Neutrophil (primary cell): ENCODE data around the gene GPD2.

Experiments used
- H3K27ac ChIP-seq: fragments of 200-600 bp; sonication (generic); 2 replicates; pipeline ENCODE4 v1.5.1; 2016; ENCODE audit warnings: mild to moderate bottlenecking, moderate library complexity
- H3K27me3 ChIP-seq: fragments of 200-600 bp; sonication (generic); 2 replicates; pipeline ENCODE4 v1.6.0; 2016; ENCODE audit warnings: mild to moderate bottlenecking
- H3K36me3 ChIP-seq: fragments of 200-600 bp; sonication (generic); 2 replicates; pipeline ENCODE4 v1.5.1; 2017
- H3K4me1 ChIP-seq, 2 experiments: fragments of 200-600 bp in 1 of 2; sonication (generic) in 1 of 2; 1 replicate in 1 of 2; 2 replicates in 1 of 2; pipeline versions ENCODE4 v1.5.1 to v1.6.1; 2013 to 2016; ENCODE audit warnings: low read depth in 1 of 2, low read length in 1 of 2, mild to moderate bottlenecking in 1 of 2, moderate library complexity in 1 of 2; ENCODE audit not compliant: control insufficient read depth in 1 of 2, insufficient read depth in 1 of 2
- H3K4me3 ChIP-seq, 2 experiments: fragments of 200-600 bp in 1 of 2; sonication (generic) in 1 of 2; 1 replicate in 1 of 2; 2 replicates in 1 of 2; pipeline ENCODE4 v1.5.1; 2013 to 2016; ENCODE audit warnings: low read depth in 1 of 2, low read length in 1 of 2, mild to moderate bottlenecking in 1 of 2, moderate library complexity in 1 of 2
- H3K9me3 ChIP-seq: fragments of 200-600 bp; sonication (generic); 2 replicates; pipeline ENCODE4 v1.5.1; 2016
- TF ChIP-seq, protein P1 (sequence below): fragments of 200-600 bp; sonication (generic); IDR thresholded peaks from 2 replicates; pipeline ENCODE4 v1.5.1; 2016; ENCODE audit warnings: antibody characterized with exemption

GPD2 gene

DNA sequence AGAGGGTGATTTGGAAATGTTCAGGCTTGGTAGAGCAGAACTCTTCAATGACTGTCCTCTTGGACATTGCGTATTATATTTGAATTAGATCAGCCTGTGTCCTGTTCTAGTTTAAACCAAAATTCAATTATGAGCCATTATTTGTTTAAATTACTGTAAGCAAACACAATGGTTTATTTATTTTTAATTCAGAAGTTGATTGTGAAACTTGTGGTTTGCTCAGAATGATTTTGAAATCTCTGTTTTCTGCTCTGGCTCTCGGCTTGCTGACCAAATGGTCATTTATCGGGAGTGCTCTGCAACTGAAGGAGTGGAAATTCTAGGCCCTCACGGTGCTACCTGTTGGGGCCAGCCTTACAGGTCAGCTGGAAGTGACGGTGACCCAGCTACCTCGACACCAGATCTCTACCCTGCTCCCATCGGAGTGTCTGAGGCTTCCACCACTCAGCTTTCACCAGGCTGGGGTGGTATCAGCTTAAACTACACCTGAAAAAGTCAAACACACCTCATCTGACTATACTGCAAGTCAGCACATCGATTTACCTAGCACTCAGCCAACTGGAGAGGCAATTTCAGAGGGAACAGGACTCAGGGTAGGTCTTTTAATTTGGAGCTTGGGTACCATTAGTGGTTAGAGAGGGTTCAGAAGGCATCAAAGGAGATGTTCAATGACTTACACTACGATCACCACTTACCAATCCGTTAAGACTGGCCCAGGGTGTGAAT lies 36.8 kb upstream of the GPD2 start:
- TF ChIP-seq, protein P1, sequence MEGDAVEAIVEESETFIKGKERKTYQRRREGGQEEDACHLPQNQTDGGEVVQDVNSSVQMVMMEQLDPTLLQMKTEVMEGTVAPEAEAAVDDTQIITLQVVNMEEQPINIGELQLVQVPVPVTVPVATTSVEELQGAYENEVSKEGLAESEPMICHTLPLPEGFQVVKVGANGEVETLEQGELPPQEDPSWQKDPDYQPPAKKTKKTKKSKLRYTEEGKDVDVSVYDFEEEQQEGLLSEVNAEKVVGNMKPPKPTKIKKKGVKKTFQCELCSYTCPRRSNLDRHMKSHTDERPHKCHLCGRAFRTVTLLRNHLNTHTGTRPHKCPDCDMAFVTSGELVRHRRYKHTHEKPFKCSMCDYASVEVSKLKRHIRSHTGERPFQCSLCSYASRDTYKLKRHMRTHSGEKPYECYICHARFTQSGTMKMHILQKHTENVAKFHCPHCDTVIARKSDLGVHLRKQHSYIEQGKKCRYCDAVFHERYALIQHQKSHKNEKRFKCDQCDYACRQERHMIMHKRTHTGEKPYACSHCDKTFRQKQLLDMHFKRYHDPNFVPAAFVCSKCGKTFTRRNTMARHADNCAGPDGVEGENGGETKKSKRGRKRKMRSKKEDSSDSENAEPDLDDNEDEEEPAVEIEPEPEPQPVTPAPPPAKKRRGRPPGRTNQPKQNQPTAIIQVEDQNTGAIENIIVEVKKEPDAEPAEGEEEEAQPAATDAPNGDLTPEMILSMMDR, result no peak

DNA sequence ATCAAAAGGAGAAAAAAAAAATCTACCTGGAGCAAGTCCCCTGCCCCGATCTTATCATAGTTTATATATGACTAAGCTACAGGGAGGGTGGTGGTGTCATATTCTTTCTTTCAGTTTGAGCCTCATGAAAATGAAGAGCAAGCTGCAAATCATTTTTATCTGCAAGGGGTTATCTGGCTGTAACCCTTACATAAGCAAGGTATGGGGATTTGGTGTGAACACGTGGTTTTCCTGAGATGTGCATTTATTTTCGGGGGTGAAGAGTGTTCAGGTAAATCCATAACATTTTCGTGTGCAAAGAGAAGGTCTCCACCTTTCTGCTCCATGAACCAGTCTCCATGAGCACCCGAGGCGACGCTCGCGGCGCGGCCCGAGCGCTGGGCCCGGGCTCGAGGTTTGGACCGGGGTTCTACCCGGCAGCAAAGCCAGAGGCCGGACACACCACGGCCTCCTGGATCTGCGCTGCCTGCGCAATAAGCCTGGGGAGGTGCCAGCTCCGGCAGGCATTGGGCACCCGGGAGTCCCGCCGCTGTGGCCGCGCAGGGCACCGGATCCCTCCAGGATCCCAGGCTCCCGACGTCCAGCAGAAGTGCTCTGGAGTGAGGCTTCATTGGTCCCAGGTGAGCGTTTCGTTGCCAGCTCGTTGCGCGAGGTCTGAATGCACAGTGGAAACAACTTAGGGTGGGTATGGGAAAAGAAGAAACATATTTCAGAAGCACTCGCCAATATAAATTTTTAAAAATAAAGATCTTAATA lies 36.1 kb upstream of the GPD2 start:
- Histone ChIP-seq H3K4me3 (peak overlapping the region; percentile 56 to 64), H3K9me3 (no peaks in the 10 kb centered on the region), H3K4me1 (peaks cover 47 to 65% of the 10 kb centered on the region in 2 experiments), H3K27ac (peak overlapping the region; percentile 76), H3K36me3 (no peaks in the 10 kb centered on the region), H3K27me3 (no peaks in the 10 kb centered on the region)
- TF ChIP-seq, protein P1, result no peak

More for the DNA sequence above, 36.8 kb upstream of the GPD2 start:
- Histone ChIP-seq H3K4me1 (peaks cover 39 to 58% of the 10 kb centered on the region in 2 experiments), H3K4me3 (peak overlapping the region; percentile 56 to 64), H3K27me3 (no peaks in the 10 kb centered on the region), H3K27ac (peak overlapping the region; percentile 76), H3K9me3 (no peaks in the 10 kb centered on the region), H3K36me3 (no peaks in the 10 kb centered on the region)

DNA sequence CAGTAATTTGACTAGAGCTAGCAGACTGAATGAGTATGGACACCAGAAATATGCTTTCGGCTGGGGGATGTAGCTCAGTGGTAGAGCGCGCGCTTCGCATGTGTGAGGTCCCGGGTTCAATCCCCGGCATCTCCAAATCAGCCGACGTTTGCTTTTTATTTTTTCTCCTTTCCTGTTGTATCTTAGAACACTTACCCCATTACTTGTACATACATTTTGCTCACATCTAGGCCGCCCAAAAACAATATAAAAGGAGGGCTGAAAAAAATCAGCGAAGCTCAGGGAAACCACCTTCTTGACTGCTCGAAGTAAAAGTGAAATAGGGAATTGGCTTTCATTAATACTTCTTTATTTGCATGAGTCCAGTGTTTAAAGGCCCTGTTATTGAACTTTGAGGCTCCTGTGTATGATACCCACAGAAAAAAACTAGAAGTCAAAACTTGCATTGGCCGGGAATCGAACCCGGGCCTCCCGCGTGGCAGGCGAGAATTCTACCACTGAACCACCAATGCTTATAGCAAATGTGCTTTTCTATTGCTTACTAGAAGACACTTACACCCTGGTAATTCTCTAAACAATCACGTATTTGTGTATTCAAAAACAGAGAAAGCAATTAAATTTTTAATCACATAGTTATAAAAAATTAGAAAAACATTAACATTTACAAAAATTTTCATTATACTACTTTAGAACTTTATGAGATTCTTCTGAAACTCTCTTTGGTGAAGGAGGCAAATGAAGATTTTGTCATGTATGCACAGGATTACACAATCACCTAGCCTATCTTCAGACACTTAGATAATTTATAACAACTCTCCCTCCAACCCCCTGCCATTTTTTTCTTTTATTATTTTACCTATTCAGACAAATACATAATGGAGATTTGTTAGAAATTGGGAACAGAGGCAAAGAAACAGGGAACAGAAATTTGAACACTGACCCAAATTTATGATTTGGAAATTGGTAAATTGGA lies 35.2 kb upstream of the GPD2 start:
- Histone ChIP-seq H3K4me3 (peak overlapping the region; percentile 56 to 64), H3K27ac (peak overlapping the region; percentile 76), H3K27me3 (no peaks in the 10 kb centered on the region), H3K4me1 (peaks cover 55 to 71% of the 10 kb centered on the region in 2 experiments), H3K9me3 (no peaks in the 10 kb centered on the region), H3K36me3 (no peaks in the 10 kb centered on the region)
- TF ChIP-seq, protein P1, result no peak

DNA sequence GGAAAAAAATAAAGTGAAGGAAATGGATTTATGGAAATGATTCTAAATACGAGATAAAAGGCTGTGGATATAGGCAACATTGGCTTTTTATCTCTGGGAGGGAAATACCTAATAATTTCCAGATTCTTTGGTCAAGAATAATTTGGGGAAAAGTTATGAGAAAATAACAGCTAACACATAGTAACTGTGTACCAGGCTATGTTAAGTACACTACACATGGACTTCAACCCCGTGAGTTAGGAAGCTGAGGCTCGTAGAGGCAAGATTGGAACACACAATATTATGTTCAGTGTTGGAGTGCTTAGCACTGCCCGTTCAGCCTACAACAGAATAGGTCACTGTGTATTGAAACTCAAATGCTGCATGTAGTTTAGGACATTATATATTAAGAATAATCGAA lies 34.3 kb upstream of the GPD2 start:
- Histone ChIP-seq H3K27me3 (no peaks in the 10 kb centered on the region), H3K27ac (peak overlapping the region; percentile 76), H3K9me3 (no peaks in the 10 kb centered on the region), H3K4me1 (peaks cover 54 to 71% of the 10 kb centered on the region in 2 experiments), H3K36me3 (no peaks in the 10 kb centered on the region), H3K4me3 (no peak overlapping the region)
- TF ChIP-seq, protein P1, result no peak

DNA sequence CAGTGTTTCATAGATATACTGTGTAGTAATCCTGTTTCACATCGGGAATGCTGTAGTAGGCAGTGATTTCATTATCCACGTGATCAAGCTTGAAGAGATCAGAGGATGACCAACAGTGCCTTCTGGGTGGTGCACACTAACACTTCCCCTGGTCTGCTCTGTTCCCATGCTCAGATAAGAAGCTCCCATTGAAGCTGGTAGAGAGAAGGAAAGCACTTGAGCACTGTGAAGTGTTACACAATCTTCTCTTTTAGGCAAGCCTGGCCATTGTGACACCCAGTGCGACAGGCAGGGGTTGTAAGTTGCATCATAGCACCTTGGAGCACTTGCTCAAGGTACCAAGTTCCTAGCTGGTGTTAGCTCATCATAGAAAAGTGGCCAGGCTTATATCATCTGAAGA lies 30.6 kb upstream of the GPD2 start:
- Histone ChIP-seq H3K4me1 (peaks cover 28 to 37% of the 10 kb centered on the region in 2 experiments), H3K4me3 (peak overlapping the region; percentile 11 to 28), H3K36me3 (no peaks in the 10 kb centered on the region), H3K27ac (peak overlapping the region; percentile 81), H3K9me3 (no peaks in the 10 kb centered on the region), H3K27me3 (no peaks in the 10 kb centered on the region)
- TF ChIP-seq, protein P1, result no peak
